Measurements from ENCODE around the gene TRMT61A.

GRCh38 chr14:103499709-103500108 is 29.3 kb upstream of the TRMT61A start:
- TF ChIP-seq, protein P1, sequence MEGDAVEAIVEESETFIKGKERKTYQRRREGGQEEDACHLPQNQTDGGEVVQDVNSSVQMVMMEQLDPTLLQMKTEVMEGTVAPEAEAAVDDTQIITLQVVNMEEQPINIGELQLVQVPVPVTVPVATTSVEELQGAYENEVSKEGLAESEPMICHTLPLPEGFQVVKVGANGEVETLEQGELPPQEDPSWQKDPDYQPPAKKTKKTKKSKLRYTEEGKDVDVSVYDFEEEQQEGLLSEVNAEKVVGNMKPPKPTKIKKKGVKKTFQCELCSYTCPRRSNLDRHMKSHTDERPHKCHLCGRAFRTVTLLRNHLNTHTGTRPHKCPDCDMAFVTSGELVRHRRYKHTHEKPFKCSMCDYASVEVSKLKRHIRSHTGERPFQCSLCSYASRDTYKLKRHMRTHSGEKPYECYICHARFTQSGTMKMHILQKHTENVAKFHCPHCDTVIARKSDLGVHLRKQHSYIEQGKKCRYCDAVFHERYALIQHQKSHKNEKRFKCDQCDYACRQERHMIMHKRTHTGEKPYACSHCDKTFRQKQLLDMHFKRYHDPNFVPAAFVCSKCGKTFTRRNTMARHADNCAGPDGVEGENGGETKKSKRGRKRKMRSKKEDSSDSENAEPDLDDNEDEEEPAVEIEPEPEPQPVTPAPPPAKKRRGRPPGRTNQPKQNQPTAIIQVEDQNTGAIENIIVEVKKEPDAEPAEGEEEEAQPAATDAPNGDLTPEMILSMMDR (IDR thresholded peaks at IDR 0.05), result no peak
- no peak for TF ChIP-seq POLR2AphosphoS5 (IDR thresholded peaks at IDR 0.05)
- no peak for TF ChIP-seq EP300 (IDR thresholded peaks at IDR 0.05)

All from stomach (tissue), 4 donors.